Measurements from ENCODE around the gene TRIM26. TPM values are rescaled to one million over a fixed set of nuclear protein-coding genes. Genes with fewer than 3 reads are reported as not detected.
"Not testable (repeated sequence)": the region's sequence is repeated elsewhere in the genome, so short reads cannot be mapped to it uniquely, and the experiment has no call there.

TRIM26 gene
- total RNA-seq, 4 donors from 2014 or later = 33.6 to 58.8 (median 46.3) TPM

DNA sequence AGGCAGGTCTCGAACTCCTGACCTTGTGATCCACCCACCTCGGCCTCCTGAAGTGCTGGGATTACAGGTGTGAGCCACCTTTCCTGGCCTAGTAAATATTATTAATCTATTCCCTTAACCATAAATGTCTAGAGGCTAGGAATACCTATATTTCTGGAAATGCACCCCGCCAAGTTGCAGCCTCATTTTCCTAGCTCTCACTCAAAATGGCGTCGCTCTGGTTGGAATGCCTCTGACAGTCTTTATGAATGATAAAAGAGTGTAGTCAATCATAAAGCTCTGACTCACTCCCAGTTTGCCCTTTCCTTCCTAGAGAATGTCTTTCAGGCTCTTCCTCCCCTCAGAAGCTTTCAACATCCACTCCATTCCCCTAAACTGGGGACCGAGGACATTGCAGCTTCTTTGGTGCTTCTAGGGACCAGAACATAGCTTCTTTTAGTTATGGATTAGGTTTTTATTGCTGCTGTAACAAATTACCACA lies 14.1 kb upstream of the TRIM26 start:
- Histone ChIP-seq H3K36me3 (no peaks in the 10 kb centered on the region), H3K9me3 (no peaks in the 10 kb centered on the region), H3K27me3 (no peaks in the 10 kb centered on the region), H3K4me1 (no peaks in the 10 kb centered on the region), H3K4me3 (no peak overlapping the region), H3K27ac (replicated peaks in 1 of 4) (no peak overlapping the region)
- no peak for DNase-seq (ENCODE audit: extremely low spot score)
- WGBS = 93% methylated on average over 6 of the region's 6 CpGs
- no peak for TF ChIP-seq POLR2AphosphoS5 (IDR thresholded peaks at IDR 0.05)
- no peak for TF ChIP-seq POLR2A (IDR thresholded peaks at IDR 0.05; ENCODE audit: low read depth)
- no peak for TF ChIP-seq CTCF (IDR thresholded peaks at IDR 0.05)
- no peak for TF ChIP-seq EP300 (IDR thresholded peaks at IDR 0.05)
- intact Hi-C loops (cut with DNase I) = no loop called here

DNA sequence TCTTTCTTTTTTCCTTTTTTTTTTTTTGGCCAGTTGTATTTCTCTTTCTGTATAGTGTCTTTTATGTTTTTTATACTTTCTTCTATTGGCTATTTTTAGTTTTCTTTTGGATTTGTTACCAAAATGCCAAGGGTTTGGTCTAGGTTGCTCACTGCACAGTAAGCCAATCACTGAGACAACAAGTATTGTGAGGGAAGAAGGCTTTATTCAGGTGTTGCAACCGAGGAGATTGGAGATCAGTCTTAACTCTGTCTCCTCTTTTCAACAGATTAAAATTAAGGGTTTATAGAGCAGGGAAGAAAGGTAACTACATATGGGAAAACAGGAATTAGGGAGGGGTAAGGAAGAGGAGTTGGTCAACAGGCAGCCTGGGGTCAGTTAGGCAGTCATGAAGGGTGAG lies 10.1 kb upstream of the TRIM26 start:
- H3K4me1 ChIP-seq = peaks cover 0 to 8% (median 4%) of the 10 kb centered on the region in 4 donors
- H3K27me3 ChIP-seq = no peaks in the 10 kb centered on the region
- no peak overlapping the region for H3K27ac ChIP-seq (replicated peaks in 1 of 4)
- 88% methylated on average over 1 of the region's 1 CpG for WGBS
- H3K4me3 ChIP-seq = no peak overlapping the region
- TF ChIP-seq POLR2A (IDR thresholded peaks at IDR 0.05; ENCODE audit: low read depth) = no peak
- no peak for TF ChIP-seq CTCF (IDR thresholded peaks at IDR 0.05)
- TF ChIP-seq EP300 (IDR thresholded peaks at IDR 0.05) = no peak
- no peak for TF ChIP-seq POLR2AphosphoS5 (IDR thresholded peaks at IDR 0.05)
- H3K9me3 ChIP-seq = no peaks in the 10 kb centered on the region
- no peak for DNase-seq (ENCODE audit: extremely low spot score)
- intact Hi-C loops (cut with DNase I) = no loop called here
- H3K36me3 ChIP-seq = no peaks in the 10 kb centered on the region

DNA sequence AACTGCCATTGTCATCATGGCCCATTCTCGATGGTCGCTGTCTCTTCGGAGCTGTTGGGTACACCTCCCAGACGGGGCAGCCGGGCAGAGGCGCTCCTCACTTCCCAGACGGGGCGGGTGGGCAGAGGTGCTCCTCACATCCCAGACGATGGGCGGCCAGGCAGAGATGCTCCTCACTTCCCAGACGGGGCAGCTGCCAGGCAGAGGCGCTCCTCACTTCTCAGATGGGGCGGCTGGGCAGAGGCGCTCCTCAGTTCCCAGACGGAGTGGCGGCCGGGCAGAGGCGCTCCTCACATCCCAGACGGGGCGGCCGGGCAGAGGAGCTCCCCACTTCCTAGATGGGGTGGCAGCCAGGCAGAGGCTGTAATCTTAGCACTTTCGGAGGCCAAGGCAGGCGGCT lies 8.8 kb upstream of the TRIM26 start:
- 89% methylated on average over 21 of the region's 23 CpGs for WGBS

GRCh38 chr6:30221395-30221794 lies 8.2 kb upstream of the TRIM26 start:
- H3K27me3 ChIP-seq; H3K4me3 ChIP-seq; intact Hi-C loops (cut with DNase I); H3K9me3 ChIP-seq; H3K27ac ChIP-seq (replicated peaks in 1 of 4); H3K36me3 ChIP-seq; DNase-seq (ENCODE audit: extremely low spot score); H3K4me1 ChIP-seq: not testable (repeated sequence)
- 90% methylated on average over 6 of the region's 6 CpGs for WGBS

More for the DNA sequence above, 8.8 kb upstream of the TRIM26 start:
- H3K9me3 ChIP-seq; H3K36me3 ChIP-seq; H3K4me3 ChIP-seq; H3K4me1 ChIP-seq; intact Hi-C loops (cut with DNase I); DNase-seq (ENCODE audit: extremely low spot score); H3K27ac ChIP-seq (replicated peaks in 1 of 4); H3K27me3 ChIP-seq: not testable (repeated sequence)

- Histone ChIP-seq H3K4me1 (peaks cover 7 to 15% (median 9%) of the 10 kb centered on the region in 4 donors), H3K36me3 (no peaks in the 10 kb centered on the region), H3K4me3 (no peak overlapping the region), H3K27ac (replicated peaks in 1 of 4) (no peak overlapping the region), H3K9me3 (no peaks in the 10 kb centered on the region), H3K27me3 (no peaks in the 10 kb centered on the region)
- DNase-seq (ENCODE audit: extremely low spot score) = no peak
- intact Hi-C loops (cut with DNase I) = loop anchor here (5.0 kb wide), 2 partner anchors 38 to 178 kb away; no protein-coding TSS in a partner anchor
- TF ChIP-seq POLR2A (IDR thresholded peaks at IDR 0.05; ENCODE audit: low read depth) (no peak), CTCF (IDR thresholded peaks at IDR 0.05) (peak; percentile 72 to 87 (median 73)), EP300 (IDR thresholded peaks at IDR 0.05) (no peak), POLR2AphosphoS5 (IDR thresholded peaks at IDR 0.05) (no peak)
- WGBS = 0% methylated on average over 1 of the region's 1 CpG
Measured at GRCh38 chr6:30219244-30219643, 6.0 kb upstream of the TRIM26 start.

DNA sequence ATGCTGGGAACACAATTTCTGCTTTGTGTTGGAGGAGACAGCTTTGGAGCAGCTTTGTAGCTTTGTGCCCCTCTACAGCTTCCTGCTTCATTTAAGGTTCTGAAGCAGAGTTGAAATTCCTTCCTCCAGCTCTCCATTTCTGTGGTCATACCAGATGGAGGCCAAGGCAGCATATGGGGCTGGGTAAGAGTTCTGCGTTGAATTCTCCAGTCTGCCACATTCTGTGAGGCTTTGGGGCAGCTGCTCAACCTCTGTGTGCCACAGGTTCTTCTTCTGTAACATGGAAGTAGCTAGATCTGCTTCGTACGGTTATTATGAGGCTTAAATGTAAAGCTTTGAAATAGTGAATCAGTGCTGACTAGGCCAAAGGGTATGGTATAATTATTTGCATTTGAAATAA lies 2.9 kb upstream of the TRIM26 start:
- Histone ChIP-seq H3K36me3 (no peaks in the 10 kb centered on the region), H3K9me3 (no peaks in the 10 kb centered on the region), H3K27me3 (no peaks in the 10 kb centered on the region), H3K4me3 (no peak overlapping the region), H3K4me1 (peaks cover 22 to 34% (median 25%) of the 10 kb centered on the region in 4 donors), H3K27ac (replicated peaks in 1 of 4) (no peak overlapping the region)
- no peak for TF ChIP-seq POLR2A (IDR thresholded peaks at IDR 0.05; ENCODE audit: low read depth)
- no peak for TF ChIP-seq POLR2AphosphoS5 (IDR thresholded peaks at IDR 0.05)
- TF ChIP-seq CTCF (IDR thresholded peaks at IDR 0.05) = no peak
- no peak for TF ChIP-seq EP300 (IDR thresholded peaks at IDR 0.05)
- no peak for DNase-seq (ENCODE audit: extremely low spot score)
- intact Hi-C loops (cut with DNase I) = loop anchor here (5.0 kb wide), 2 partner anchors 41 to 181 kb away; no protein-coding TSS in a partner anchor
- 74% methylated on average over 3 of the region's 3 CpGs for WGBS

Measured in esophagus muscularis mucosa (tissue), 4 donors.